Upper lobe of left lung (tissue), 4 donors: ENCODE data around the gene PTPRD.

ENCODE experiments used
- CTCF ChIP-seq, 6 experiments: fragments of 450-650 bp in 4 of 6; fragments of 200-600 bp in 2 of 6; sonication (generic) in 2 of 6; IDR thresholded peaks; one replicate each; pipeline ENCODE4 v1.5.1; 2016 to 2019; ENCODE audit warnings: antibody characterized with exemption in 6 of 6
- POLR2AphosphoS5 ChIP-seq, 2 donors: sonication (generic); formaldehyde crosslinking; IDR thresholded peaks; one replicate each; pipeline ENCODE4 v1.5.1; 2017; ENCODE audit warnings: antibody characterized with exemption in 2 of 2

GRCh38 chr9:9645006-9645405 is 967.8 kb downstream of the PTPRD start:
- TF ChIP-seq CTCF (IDR thresholded peaks at IDR 0.05): no peak
- no peak for TF ChIP-seq POLR2AphosphoS5 (IDR thresholded peaks at IDR 0.05)
